Measurements from ENCODE around the gene RECK.

RECK gene

DNA sequence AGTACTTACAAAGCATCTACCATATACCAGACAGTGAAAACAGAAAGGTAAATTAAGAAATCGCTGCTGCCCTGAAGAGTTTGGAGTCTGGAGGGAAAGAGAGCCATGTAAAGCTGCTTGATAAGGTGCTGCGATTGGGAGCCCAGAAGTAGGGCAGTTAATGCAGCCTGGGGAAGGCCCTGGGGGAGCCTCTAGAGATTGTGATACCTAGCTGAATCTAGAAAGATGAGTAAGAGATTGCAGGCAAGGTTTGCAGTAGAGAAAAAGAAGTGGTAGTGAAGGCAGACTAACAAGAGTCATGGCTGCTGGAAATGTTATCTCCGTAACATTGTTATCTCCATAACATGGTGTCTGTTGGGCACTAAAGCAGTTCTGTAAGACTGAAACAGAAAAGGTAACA is 75.8 kb downstream of the RECK start:
- Histone ChIP-seq H3K27me3 (ENCODE audit: control insufficient read depth, insufficient read depth, low read length) (no peaks in the 10 kb centered on the region), H3K4me1 (no peaks in the 10 kb centered on the region), H3K4me3 (ENCODE audit: low read depth, low read length) (no peak overlapping the region), H3K9ac (no peak overlapping the region), H3K27ac (no peak overlapping the region), H3K79me2 (no peaks in the 10 kb centered on the region), H3K36me3 (ENCODE audit: control insufficient read depth, insufficient read depth, low read length) (no peaks in the 10 kb centered on the region), H3K9me3 (ENCODE audit: control insufficient read depth, low read length) (no peaks in the 10 kb centered on the region), H2AFZ (no peak overlapping the region), H3K4me2 (ENCODE audit: low read length) (no peak overlapping the region)
- TF ChIP-seq, protein P1, sequence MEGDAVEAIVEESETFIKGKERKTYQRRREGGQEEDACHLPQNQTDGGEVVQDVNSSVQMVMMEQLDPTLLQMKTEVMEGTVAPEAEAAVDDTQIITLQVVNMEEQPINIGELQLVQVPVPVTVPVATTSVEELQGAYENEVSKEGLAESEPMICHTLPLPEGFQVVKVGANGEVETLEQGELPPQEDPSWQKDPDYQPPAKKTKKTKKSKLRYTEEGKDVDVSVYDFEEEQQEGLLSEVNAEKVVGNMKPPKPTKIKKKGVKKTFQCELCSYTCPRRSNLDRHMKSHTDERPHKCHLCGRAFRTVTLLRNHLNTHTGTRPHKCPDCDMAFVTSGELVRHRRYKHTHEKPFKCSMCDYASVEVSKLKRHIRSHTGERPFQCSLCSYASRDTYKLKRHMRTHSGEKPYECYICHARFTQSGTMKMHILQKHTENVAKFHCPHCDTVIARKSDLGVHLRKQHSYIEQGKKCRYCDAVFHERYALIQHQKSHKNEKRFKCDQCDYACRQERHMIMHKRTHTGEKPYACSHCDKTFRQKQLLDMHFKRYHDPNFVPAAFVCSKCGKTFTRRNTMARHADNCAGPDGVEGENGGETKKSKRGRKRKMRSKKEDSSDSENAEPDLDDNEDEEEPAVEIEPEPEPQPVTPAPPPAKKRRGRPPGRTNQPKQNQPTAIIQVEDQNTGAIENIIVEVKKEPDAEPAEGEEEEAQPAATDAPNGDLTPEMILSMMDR (IDR thresholded peaks at IDR 0.05) = no peak

DNA sequence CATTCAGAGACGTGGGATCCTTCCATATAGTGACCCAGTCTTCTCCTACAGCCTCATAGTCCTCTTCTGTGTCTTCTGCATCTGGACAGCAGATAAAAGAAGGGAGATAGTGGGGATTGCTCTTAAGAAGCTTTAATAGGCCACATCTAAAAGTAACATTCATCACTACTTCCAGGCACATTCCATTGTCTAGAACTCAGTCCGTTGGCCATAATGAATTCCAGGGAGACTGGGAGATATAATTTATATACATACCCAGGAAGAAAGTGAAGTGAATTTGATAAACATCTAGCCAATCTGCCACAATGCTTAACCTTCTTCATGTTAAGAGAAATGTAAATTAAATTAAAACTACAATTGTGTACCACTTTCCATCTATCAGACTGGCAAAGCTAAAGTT is 77.3 kb downstream of the RECK start:
- H3K27me3 ChIP-seq (ENCODE audit: control insufficient read depth, insufficient read depth, low read length) = no peaks in the 10 kb centered on the region
- H3K79me2 ChIP-seq = no peaks in the 10 kb centered on the region
- H3K4me3 ChIP-seq (ENCODE audit: low read depth, low read length) = no peak overlapping the region
- H3K9me3 ChIP-seq (ENCODE audit: control insufficient read depth, low read length) = no peaks in the 10 kb centered on the region
- H3K4me1 ChIP-seq = no peaks in the 10 kb centered on the region
- no peaks in the 10 kb centered on the region for H3K36me3 ChIP-seq (ENCODE audit: control insufficient read depth, insufficient read depth, low read length)
- TF ChIP-seq, protein P1 (IDR thresholded peaks at IDR 0.05) = no peak
- no peak overlapping the region for H3K27ac ChIP-seq
- H3K4me2 ChIP-seq (ENCODE audit: low read length) = no peak overlapping the region
- no peak overlapping the region for H2AFZ ChIP-seq
- no peak overlapping the region for H3K9ac ChIP-seq

DNA sequence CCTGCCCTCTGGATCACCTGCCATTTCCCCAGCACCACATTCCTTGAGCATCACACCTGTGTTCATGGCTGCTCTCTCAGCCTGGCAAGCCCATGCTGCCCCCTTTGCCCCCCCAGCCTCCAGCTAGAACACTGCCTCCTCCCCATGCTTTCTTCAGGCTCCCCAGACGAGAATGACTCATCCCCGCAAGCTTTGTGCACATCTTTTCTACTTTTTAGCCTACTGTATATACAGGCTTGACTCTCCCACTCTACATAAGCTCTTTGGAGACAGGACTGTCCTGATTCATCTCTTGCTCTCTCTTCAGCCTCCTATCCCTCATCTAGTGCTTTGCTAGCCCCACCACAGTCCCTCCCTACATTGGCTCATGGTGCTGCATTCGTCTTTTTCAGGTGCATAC is 79.9 kb downstream of the RECK start:
- H3K4me3 ChIP-seq (ENCODE audit: low read depth, low read length) = no peak overlapping the region

DNA sequence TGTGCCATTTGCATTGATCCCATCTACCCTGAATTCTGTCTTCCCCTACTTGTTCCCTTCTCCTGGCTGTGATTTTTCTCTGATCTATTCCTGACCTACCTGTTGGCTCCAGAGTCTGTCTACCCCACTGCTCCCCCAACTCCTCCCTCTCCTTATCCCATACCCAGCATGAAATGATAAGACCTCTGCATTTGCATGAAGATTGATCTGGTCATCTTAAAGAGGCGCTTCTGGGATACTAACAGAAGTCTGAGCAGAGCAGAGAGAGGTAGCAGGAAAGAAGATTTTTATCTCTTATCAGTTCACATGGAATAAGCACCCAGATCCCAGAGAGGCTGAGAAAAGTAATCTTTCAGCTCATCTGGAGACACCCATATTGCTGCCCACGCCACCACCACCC is 81.5 kb downstream of the RECK start:
- Histone ChIP-seq H3K27me3 (ENCODE audit: control insufficient read depth, insufficient read depth, low read length) (no peaks in the 10 kb centered on the region), H3K27ac (no peak overlapping the region), H3K4me3 (ENCODE audit: low read depth, low read length) (no peak overlapping the region), H3K4me2 (ENCODE audit: low read length) (no peak overlapping the region), H3K4me1 (no peaks in the 10 kb centered on the region), H2AFZ (no peak overlapping the region), H3K36me3 (ENCODE audit: control insufficient read depth, insufficient read depth, low read length) (no peaks in the 10 kb centered on the region), H3K79me2 (no peaks in the 10 kb centered on the region), H3K9me3 (ENCODE audit: control insufficient read depth, low read length) (no peaks in the 10 kb centered on the region), H3K9ac (no peak overlapping the region)
- TF ChIP-seq, protein P1 (IDR thresholded peaks at IDR 0.05) = no peak

More for the DNA sequence above, 79.9 kb downstream of the RECK start:
- H3K79me2 ChIP-seq = no peaks in the 10 kb centered on the region
- H3K4me2 ChIP-seq (ENCODE audit: low read length) = no peak overlapping the region
- H3K4me1 ChIP-seq = no peaks in the 10 kb centered on the region
- no peak overlapping the region for H2AFZ ChIP-seq
- TF ChIP-seq, protein P1 (IDR thresholded peaks at IDR 0.05) = no peak
- H3K9ac ChIP-seq = no peak overlapping the region
- no peaks in the 10 kb centered on the region for H3K9me3 ChIP-seq (ENCODE audit: control insufficient read depth, low read length)
- H3K27me3 ChIP-seq (ENCODE audit: control insufficient read depth, insufficient read depth, low read length) = no peaks in the 10 kb centered on the region
- H3K36me3 ChIP-seq (ENCODE audit: control insufficient read depth, insufficient read depth, low read length) = no peaks in the 10 kb centered on the region
- no peak overlapping the region for H3K27ac ChIP-seq

DNA sequence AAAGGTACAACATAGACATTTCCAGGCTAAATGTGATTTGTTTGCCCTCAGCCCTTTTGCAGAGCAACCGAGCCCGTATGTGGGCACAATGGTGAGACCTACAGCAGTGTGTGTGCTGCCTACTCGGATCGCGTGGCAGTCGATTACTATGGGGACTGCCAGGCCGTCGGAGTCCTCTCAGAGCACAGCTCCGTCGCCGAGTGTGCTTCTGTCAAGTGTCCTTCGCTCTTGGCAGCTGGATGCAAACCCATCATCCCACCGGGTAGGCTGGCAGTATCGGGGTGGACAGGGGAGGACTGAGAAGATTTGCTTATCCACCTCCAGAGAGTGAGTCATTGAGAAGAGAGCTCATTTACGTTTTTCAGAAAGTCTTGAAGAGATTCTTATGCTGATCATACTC is 82.0 kb downstream of the RECK start:
- Histone ChIP-seq H3K9ac (no peak overlapping the region), H2AFZ (no peak overlapping the region), H3K9me3 (ENCODE audit: control insufficient read depth, low read length) (no peaks in the 10 kb centered on the region), H3K27me3 (ENCODE audit: control insufficient read depth, insufficient read depth, low read length) (no peaks in the 10 kb centered on the region), H3K27ac (no peak overlapping the region), H3K36me3 (ENCODE audit: control insufficient read depth, insufficient read depth, low read length) (no peaks in the 10 kb centered on the region), H3K79me2 (no peaks in the 10 kb centered on the region), H3K4me2 (ENCODE audit: low read length) (no peak overlapping the region), H3K4me3 (ENCODE audit: low read depth, low read length) (no peak overlapping the region), H3K4me1 (no peaks in the 10 kb centered on the region)
- TF ChIP-seq, protein P1 (IDR thresholded peaks at IDR 0.05) = no peak
